HEK293 (cell line): ENCODE results near the gene TFPI.

Source experiments
- CTCF ChIA-PET: fragments of 350-600 bp; formaldehyde crosslinking; extraction: SDS; loops from one replicate; lab custom pipeline; 2021; ENCODE audit warnings: antibody characterized with exemption; lab: Yijun Ruan, JAX
- POLR2A ChIA-PET: fragments of 300-600 bp; formaldehyde crosslinking; extraction: SDS; loops from one replicate; lab custom pipeline; 2020; ENCODE audit warnings: antibody characterized with exemption, inconsistent platforms; lab: Yijun Ruan, JAX
- H3K27ac ChIP-seq: fragments of 200-500 bp; sonication (Bioruptor generic); 2 replicates; pipeline ENCODE4 v1.5.1; 2014; ENCODE audit warnings: low read depth, low read length, control low read depth, inconsistent platforms; ENCODE audit errors: extremely low read depth
- H3K36me3 ChIP-seq, 2 experiments: fragments of 200-500 bp in 1 of 2; sonication (Bioruptor generic) in 1 of 2; 1 replicate in 1 of 2; 2 replicates in 1 of 2; pipeline ENCODE4 v1.5.1; 2014 to 2017; ENCODE audit warnings: inconsistent platforms in 2 of 2, low read length in 2 of 2; ENCODE audit not compliant: control insufficient read depth in 2 of 2, insufficient read depth in 1 of 2
- H3K4me1 ChIP-seq: fragments of 200-500 bp; sonication (Bioruptor generic); 2 replicates; pipeline ENCODE4 v1.5.1; 2014; ENCODE audit warnings: mild to moderate bottlenecking, low read length, inconsistent platforms; ENCODE audit not compliant: control insufficient read depth, insufficient read depth
- H3K4me3 ChIP-seq: 2 replicates; pipeline ENCODE4 v1.5.1; 2011; ENCODE audit warnings: low read depth, mild to moderate bottlenecking, control low read depth, low read length, moderate library complexity
- H3K9me3 ChIP-seq: fragments of 200-500 bp; sonication (Bioruptor generic); 2 replicates; pipeline ENCODE4 v1.5.1; 2014; ENCODE audit warnings: low read depth, low read length, inconsistent platforms; ENCODE audit not compliant: control insufficient read depth, insufficient read depth
- FEZF1 ChIP-seq: fragments of 450-650 bp; formaldehyde crosslinking; IDR thresholded peaks from 2 replicates; pipeline ENCODE4 v1.5.1; 2016; ENCODE audit warnings: missing biosample characterization, missing genetic modification characterization
- GLIS1 ChIP-seq: fragments of 450-650 bp; formaldehyde crosslinking; IDR thresholded peaks from 2 replicates; pipeline ENCODE4 v1.5.1; 2016; ENCODE audit warnings: missing biosample characterization, missing genetic modification characterization
- HOXC10 ChIP-seq: sonication (generic); formaldehyde crosslinking; IDR thresholded peaks from 2 replicates; pipeline ENCODE4 v1.8.1; 2023; ENCODE audit warnings: mild to moderate bottlenecking, missing genetic modification reagents
- KLF16 ChIP-seq: fragments of 450-650 bp; formaldehyde crosslinking; IDR thresholded peaks from 2 replicates; pipeline ENCODE4 v1.5.1; 2017; ENCODE audit warnings: missing biosample characterization, missing genetic modification characterization
- KLF8 ChIP-seq: fragments of 450-650 bp; formaldehyde crosslinking; IDR thresholded peaks from 2 replicates; pipeline ENCODE4 v1.5.1; 2016; ENCODE audit warnings: missing biosample characterization, missing genetic modification characterization
- ZBTB20 ChIP-seq: fragments of 450-650 bp; formaldehyde crosslinking; IDR thresholded peaks from 2 replicates; pipeline ENCODE4 v1.5.1; 2016; ENCODE audit warnings: missing biosample characterization, missing genetic modification characterization
- ZBTB21 ChIP-seq: fragments of 450-650 bp; formaldehyde crosslinking; IDR thresholded peaks from 2 replicates; pipeline ENCODE4 v1.5.1; 2017; ENCODE audit warnings: missing biosample characterization, missing genetic modification characterization
- ZFP41 ChIP-seq: fragments of 450-650 bp; formaldehyde crosslinking; IDR thresholded peaks from 2 replicates; pipeline ENCODE4 v1.5.1; 2016; ENCODE audit warnings: missing biosample characterization, missing genetic modification characterization, borderline replicate concordance
- ZNF112 ChIP-seq: fragments of 450-650 bp; formaldehyde crosslinking; IDR thresholded peaks from 2 replicates; pipeline ENCODE4 v1.5.0; 2017; ENCODE audit warnings: missing biosample characterization, missing genetic modification characterization
- ZNF174 ChIP-seq: fragments of 450-650 bp; formaldehyde crosslinking; IDR thresholded peaks from 2 replicates; pipeline ENCODE4 v1.5.0; 2017; ENCODE audit warnings: missing biosample characterization, mild to moderate bottlenecking, missing genetic modification characterization
- ZNF24 ChIP-seq: fragments of 450-650 bp; formaldehyde crosslinking; IDR thresholded peaks from 2 replicates; pipeline ENCODE4 v1.5.1; 2016; ENCODE audit warnings: missing biosample characterization, missing genetic modification characterization
- ZNF394 ChIP-seq: fragments of 450-650 bp; formaldehyde crosslinking; IDR thresholded peaks from 2 replicates; pipeline ENCODE4 v1.5.1; 2016; ENCODE audit warnings: missing biosample characterization, missing genetic modification characterization, mild to moderate bottlenecking, moderate library complexity, borderline replicate concordance
- ZNF580 ChIP-seq: fragments of 450-650 bp; formaldehyde crosslinking; IDR thresholded peaks from 2 replicates; pipeline ENCODE4 v1.5.1; 2016; ENCODE audit warnings: missing biosample characterization, missing genetic modification characterization
- ZNF777 ChIP-seq: fragments of 450-650 bp; formaldehyde crosslinking; IDR thresholded peaks from 2 replicates; pipeline ENCODE4 v1.5.1; 2017; ENCODE audit warnings: missing biosample characterization, missing genetic modification characterization, borderline replicate concordance
- TF ChIP-seq, protein P1 (sequence below): fragments of 450-650 bp; formaldehyde crosslinking; IDR thresholded peaks from 2 replicates; pipeline ENCODE4 v1.5.1; 2016; ENCODE audit warnings: missing biosample characterization, missing genetic modification characterization
- TF ChIP-seq, protein P2 (sequence below): fragments of 450-650 bp; formaldehyde crosslinking; IDR thresholded peaks from 2 replicates; pipeline ENCODE4 v1.5.1; 2016; ENCODE audit warnings: missing biosample characterization, missing genetic modification characterization
- TF ChIP-seq, protein P3 (sequence below): fragments of 450-650 bp; formaldehyde crosslinking; IDR thresholded peaks from 2 replicates; pipeline ENCODE4 v1.5.1; 2016; ENCODE audit warnings: missing biosample characterization, missing genetic modification characterization
- TF ChIP-seq, protein P4 (sequence below): fragments of 450-650 bp; formaldehyde crosslinking; IDR thresholded peaks from 2 replicates; pipeline ENCODE4 v1.5.1; 2016; ENCODE audit warnings: missing biosample characterization, missing genetic modification characterization

The TFPI gene

DNA sequence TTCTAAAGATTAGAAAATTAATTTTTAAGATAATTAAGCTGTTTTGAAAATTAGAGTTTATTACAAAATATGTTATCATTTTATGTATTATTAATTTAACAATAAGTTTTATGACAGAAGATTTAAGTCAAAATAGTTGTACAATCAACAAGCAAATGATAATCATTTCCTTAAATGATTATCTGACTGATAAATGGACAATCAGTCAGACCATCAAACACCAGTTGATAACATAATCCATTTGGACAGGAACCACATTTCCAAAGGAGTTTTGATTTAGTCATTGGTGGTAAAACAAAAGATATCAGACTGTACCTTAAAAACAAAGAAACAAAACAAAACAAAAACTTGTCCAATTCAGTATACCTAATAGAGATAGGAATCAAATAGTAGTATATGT, 1.9 kb downstream of the TFPI start:
- H3K36me3 ChIP-seq = no peaks in the 10 kb centered on the region
- TF ChIP-seq FEZF1 (tag by site-specific recombination) = 0 out of 2 replicates have a peak, but pooled peaks have one; percentile 29
- TF ChIP-seq ZNF580 (tag by site-specific recombination) = no peak
- TF ChIP-seq KLF16 (tag by site-specific recombination) = no peak
- TF ChIP-seq ZBTB20 (tag by site-specific recombination) = no peak
- TF ChIP-seq ZNF394 = no peak
- H3K9me3 ChIP-seq = no peaks in the 10 kb centered on the region
- CTCF ChIA-PET = interaction anchor here (2.5 kb wide), 1 partner anchor 52 kb away, joined by 6 read pairs; no protein-coding TSS in a partner anchor
- H3K4me3 ChIP-seq = no peak overlapping the region
- POLR2A ChIA-PET = no interaction called here
- H3K4me1 ChIP-seq = peaks cover 5% of the 10 kb centered on the region
- no peak overlapping the region for H3K27ac ChIP-seq

- H3K4me1 ChIP-seq = peaks cover 6% of the 10 kb centered on the region
- no peak overlapping the region for H3K27ac ChIP-seq
- no peaks in the 10 kb centered on the region for H3K9me3 ChIP-seq
- no peak overlapping the region for H3K4me3 ChIP-seq
- TF ChIP-seq ZBTB21 (tag by site-specific recombination) (no peak), ZFP41 (tag by site-specific recombination) (no peak), HOXC10 (no peak), ZNF112 (tag by site-specific recombination) (no peak), GLIS1 (no peak), ZNF174 (tag by site-specific recombination) (no peak), ZNF24 (no peak), ZNF777 (no peak)
- TF ChIP-seq, protein P1, sequence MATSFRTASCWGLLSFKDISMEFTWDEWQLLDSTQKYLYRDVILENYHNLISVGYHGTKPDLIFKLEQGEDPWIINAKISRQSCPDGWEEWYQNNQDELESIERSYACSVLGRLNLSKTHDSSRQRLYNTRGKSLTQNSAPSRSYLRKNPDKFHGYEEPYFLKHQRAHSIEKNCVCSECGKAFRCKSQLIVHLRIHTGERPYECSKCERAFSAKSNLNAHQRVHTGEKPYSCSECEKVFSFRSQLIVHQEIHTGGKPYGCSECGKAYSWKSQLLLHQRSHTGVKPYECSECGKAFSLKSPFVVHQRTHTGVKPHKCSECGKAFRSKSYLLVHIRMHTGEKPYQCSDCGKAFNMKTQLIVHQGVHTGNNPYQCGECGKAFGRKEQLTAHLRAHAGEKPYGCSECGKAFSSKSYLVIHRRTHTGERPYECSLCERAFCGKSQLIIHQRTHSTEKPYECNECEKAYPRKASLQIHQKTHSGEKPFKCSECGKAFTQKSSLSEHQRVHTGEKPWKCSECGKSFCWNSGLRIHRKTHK (tag by site-specific recombination) = no peak
- ChIA-PET POLR2A (no interaction called here), CTCF (interaction anchor here (2.5 kb wide), 1 partner anchor 51 kb away, joined by 6 read pairs; no protein-coding TSS in a partner anchor)
- H3K36me3 ChIP-seq = no peaks in the 10 kb centered on the region
Observed at GRCh38 chr2:187550857-187551256, 3.4 kb downstream of the TFPI start.

DNA sequence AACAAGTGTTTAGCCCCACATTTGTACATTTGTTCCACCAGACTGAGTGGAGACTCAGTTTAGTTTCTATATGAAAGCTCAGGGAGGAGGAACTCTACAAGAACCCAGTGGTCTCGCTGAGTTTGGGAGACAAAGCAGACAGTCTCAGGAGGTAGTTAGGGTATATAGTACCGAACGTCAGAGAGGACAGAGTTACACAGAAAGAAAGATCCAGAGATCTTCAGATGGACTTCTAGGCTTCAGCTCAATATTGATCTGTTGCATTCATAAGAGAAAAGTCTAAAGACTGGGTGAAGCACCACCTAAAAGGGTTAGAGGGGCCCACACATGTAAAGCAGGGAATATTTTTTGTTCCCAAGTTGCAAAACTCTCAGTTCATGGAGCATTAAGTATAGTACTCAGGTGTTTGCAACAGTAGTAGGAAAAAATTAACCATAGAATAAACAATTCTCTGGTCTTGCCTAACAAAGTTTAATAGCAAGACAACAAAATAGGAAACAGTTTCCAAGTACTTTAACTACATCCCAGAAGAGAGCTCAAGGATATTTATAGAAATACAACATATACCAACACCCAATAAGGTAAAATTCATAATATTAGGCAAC, 4.2 kb downstream of the TFPI start:
- Histone ChIP-seq H3K4me1 (peaks cover 12% of the 10 kb centered on the region), H3K36me3 (no peaks in the 10 kb centered on the region), H3K9me3 (no peaks in the 10 kb centered on the region)
- CTCF ChIA-PET = interaction anchor here (0.7 to 1.8 kb wide), 3 partner anchors 46 to 50 kb away, joined by 3 to 9 read pairs (median 4); no protein-coding TSS in a partner anchor
- no peak for TF ChIP-seq KLF8
- TF ChIP-seq, protein P2, sequence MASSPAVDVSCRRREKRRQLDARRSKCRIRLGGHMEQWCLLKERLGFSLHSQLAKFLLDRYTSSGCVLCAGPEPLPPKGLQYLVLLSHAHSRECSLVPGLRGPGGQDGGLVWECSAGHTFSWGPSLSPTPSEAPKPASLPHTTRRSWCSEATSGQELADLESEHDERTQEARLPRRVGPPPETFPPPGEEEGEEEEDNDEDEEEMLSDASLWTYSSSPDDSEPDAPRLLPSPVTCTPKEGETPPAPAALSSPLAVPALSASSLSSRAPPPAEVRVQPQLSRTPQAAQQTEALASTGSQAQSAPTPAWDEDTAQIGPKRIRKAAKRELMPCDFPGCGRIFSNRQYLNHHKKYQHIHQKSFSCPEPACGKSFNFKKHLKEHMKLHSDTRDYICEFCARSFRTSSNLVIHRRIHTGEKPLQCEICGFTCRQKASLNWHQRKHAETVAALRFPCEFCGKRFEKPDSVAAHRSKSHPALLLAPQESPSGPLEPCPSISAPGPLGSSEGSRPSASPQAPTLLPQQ (tag by site-specific recombination) = 0 out of 2 replicates have a peak, but pooled peaks have one; percentile 23
- TF ChIP-seq, protein P3, sequence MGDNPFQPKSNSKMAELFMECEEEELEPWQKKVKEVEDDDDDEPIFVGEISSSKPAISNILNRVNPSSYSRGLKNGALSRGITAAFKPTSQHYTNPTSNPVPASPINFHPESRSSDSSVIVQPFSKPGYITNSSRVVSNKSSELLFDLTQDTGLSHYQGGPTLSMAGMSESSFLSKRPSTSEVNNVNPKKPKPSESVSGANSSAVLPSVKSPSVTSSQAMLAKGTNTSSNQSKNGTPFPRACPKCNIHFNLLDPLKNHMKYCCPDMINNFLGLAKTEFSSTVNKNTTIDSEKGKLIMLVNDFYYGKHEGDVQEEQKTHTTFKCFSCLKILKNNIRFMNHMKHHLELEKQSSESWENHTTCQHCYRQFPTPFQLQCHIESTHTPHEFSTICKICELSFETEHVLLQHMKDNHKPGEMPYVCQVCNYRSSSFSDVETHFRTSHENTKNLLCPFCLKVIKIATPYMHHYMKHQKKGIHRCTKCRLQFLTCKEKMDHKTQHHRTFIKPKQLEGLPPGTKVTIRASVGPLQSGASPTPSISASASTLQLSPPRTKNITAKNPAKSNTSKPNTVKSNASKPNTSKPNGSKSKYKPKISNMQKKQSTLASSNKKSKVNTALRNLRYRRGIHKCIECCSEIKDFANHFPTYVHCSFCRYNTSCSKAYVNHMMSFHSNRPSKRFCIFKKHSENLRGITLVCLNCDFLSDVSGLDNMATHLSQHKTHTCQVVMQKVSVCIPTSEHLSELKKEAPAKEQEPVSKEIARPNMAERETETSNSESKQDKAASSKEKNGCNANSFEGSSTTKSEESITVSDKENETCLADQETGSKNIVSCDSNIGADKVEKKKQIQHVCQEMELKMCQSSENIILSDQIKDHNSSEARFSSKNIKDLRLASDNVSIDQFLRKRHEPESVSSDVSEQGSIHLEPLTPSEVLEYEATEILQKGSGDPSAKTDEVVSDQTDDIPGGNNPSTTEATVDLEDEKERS (tag by site-specific recombination) = no peak
- TF ChIP-seq, protein P4, sequence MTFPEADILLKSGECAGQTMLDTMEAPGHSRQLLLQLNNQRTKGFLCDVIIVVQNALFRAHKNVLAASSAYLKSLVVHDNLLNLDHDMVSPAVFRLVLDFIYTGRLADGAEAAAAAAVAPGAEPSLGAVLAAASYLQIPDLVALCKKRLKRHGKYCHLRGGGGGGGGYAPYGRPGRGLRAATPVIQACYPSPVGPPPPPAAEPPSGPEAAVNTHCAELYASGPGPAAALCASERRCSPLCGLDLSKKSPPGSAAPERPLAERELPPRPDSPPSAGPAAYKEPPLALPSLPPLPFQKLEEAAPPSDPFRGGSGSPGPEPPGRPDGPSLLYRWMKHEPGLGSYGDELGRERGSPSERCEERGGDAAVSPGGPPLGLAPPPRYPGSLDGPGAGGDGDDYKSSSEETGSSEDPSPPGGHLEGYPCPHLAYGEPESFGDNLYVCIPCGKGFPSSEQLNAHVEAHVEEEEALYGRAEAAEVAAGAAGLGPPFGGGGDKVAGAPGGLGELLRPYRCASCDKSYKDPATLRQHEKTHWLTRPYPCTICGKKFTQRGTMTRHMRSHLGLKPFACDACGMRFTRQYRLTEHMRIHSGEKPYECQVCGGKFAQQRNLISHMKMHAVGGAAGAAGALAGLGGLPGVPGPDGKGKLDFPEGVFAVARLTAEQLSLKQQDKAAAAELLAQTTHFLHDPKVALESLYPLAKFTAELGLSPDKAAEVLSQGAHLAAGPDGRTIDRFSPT (tag by site-specific recombination) = no peak
- TF ChIP-seq, all 188 proteins: peak for 1
- no peak overlapping the region for H3K4me3 ChIP-seq
- no peak overlapping the region for H3K27ac ChIP-seq
- POLR2A ChIA-PET = interaction anchor here (1.6 kb wide), 1 partner anchor 25 kb away, joined by 4 read pairs; no protein-coding TSS in a partner anchor
